Right kidney (tissue), 9 donors: ENCODE measurements around the gene BRSK1.

Source experiments
- DNase-seq: peaks from one replicate; pipeline ENCODE4 v3.0.0-alpha.2; 2016
- long read RNA-seq, 8 donors: transcript quantifications; one replicate each; lab custom pipeline, GENCODE V29; 2026

The BRSK1 gene
- long read RNA-seq, donor 1, partial matches to known transcripts: 0 of 2 reads
- long read RNA-seq, donor 1, other reads (novel, unspliced or antisense): 0 of 2 reads
- long read RNA-seq, donor 2: 0 reads
- long read RNA-seq, donor 3: 0 reads
- long read RNA-seq, donor 4, partial matches to known transcripts: 0 of 1 reads
- long read RNA-seq, donor 4, other reads (novel, unspliced or antisense): 0 of 1 reads
- long read RNA-seq, donor 5: 0 reads
- long read RNA-seq, donor 6: 0 reads
- long read RNA-seq, donor 7, partial matches to known transcripts: 0 of 2 reads
- long read RNA-seq, donor 7, other reads (novel, unspliced or antisense): 0 of 2 reads
- long read RNA-seq, donor 8, partial matches to known transcripts: 0 of 1 reads
- long read RNA-seq, donor 8, other reads (novel, unspliced or antisense): 0 of 1 reads

DNA sequence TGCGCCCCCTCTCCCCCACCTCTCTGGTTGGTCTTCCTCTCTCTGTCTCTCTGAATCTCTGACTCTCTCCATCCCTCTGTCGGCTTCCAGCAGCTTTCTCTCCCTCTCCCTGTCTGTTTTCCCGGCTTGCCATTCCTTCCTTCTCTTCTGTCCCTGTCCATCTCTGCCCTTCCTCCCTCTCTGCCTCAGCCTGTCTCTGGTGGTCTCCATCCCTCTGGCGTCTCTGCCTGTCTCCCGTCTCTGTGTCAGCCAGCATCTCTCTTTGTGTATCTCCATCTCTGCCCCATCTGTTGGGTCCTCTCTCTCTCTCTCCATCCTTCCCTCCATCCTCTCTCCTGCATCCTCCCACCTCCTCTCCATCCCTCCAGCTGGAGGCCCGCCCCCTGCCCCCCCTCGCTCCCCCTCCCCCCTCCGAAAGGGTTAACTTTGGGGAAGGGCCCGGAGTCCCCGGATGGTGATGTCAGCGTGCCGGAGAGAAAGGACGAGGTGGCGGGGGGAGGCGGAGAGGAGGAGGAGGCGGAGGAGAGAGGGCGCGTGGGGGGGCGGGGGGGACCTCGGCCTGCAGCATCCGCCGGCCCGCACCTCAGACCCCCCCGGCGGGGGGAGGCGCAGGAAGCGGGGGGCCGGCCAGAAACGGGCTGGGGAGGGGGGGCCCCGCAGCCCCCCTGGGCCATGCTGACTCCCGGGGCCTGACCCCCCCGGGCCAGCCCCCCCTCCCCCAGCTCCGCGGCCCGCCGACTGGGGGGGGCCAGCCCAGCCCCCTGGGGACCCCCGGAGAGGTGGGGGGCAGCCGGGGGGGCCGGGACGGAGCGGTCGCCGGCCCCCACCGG, at the start of gene BRSK1:
Gene BRSK1, plus strand, starts transcription at position 450 of the 830 bp plus-strand sequence. CDS start 446 bp downstream, outside the sequence.
- DNase-seq: peak; percentile 29

DNA sequence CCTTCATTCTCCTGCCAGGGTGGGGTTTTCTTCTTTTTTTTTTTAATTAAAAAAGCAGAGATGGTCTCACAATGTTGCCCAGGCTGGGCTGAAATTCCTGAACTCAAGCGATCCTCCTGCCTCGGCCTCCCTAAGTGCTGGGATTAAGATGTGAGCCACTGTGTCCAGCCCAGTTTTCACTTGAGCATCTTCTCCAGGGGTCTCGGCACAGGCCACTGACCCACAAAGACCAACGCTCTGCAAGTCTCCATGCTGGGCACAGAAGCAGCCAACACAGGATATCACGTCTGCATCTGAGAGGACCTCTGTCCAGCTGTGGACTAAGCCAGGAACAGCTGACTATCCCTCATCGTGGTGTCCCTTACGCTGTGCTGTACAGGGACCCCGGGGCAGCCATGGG, 45.8 kb upstream of the BRSK1 start:
- no peak for DNase-seq

DNA sequence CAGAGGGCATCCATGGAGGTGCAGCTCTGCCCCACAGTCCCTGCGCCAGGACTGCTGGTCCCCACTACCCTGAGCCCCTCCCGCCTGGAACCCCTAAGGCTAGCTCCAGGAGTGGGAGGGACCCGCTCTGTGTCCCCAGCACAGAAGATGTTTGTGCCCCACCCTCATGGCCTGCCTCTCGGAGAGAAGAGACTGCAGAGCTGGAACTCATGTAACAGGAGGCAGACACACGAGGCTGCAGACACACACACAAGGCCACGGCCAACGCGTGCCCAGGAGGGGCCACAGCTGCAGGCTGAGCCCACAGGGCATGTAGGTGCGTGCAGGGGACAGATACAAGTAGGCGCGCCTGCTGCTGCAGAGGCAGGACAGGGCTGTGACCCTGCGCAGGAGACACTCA, 44.8 kb upstream of the BRSK1 start:
- no peak for DNase-seq

DNA sequence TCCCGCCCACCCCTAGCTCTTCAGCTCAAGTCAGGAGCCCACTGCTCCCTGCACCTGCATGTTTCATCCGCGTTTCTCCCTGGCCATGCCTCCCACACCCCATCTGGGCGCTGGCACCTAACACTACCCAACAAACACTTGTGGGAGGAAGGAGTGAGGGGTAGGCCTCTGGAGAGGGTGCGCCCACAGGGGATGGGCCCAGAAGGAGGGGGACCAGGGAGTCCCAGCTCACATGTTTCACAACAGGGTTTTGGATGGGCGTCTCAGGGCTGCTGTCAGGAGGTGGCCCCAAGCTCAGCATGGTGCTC, 43.1 kb upstream of the BRSK1 start:
- DNase-seq: no peak

DNA sequence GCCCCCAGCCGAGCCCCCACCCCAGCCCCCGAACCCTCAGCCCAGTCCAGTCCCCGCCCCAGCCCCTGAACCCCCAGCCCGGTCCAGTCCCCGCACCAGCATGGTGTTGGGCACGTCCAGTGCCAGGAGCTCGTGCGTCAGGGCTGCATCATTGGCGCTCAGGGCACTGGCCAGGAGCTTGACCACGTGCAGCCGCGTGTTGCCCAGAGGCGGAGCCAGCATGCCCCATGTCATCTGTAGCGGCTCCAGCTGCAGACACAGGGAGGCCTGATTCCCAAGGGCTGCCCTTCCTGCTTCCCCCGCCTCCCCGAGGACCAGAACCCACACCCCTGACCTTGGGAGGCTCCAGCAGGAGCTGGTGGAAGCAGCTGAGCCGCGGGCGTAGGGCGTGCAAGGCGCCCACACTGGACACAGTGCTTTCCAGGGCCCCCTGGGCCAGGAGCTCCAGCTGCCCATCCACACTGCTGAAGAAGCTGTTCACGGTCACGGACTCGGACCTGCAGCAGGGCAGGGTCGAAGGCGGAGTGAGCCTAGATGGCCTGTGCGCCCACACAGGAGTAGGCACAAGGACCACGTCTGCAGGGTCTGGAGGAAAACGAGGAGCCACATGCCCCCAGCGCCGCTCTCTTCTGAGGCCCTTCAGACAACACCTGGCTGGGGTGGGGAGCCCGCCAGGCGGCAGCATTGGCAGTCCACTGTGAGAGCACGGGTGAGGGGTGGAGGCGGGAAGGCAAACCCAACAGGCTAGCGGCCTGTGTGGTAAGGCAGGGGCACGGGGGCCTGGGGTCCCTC, 42.5 kb upstream of the BRSK1 start:
- DNase-seq: no peak

DNA sequence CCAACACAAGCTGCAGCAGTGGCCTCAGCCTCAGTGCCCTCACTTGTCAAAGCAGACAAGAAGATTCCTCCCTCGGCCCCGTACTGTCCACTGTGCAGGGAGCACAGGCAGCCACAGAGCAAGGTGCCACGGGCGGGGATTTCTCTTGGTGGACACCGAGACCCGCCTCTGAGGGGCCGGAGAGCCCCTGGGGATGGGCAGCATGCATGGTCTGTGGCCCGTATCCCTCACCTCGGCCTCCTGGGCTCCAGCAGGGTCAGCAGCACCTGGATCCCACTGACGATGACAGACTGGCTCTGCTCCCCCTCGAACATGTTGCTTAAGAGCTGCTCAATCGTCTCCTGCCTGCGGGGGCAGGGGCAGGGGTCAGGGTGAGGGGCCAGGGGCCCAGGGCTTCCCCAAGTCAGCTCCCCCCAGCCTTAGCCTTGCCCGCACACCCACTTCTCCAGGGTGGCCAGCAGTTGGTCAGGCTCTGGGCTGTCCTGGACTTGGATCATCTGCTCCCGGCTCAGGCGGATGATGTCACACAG, 41.8 kb upstream of the BRSK1 start:
- no peak for DNase-seq

DNA sequence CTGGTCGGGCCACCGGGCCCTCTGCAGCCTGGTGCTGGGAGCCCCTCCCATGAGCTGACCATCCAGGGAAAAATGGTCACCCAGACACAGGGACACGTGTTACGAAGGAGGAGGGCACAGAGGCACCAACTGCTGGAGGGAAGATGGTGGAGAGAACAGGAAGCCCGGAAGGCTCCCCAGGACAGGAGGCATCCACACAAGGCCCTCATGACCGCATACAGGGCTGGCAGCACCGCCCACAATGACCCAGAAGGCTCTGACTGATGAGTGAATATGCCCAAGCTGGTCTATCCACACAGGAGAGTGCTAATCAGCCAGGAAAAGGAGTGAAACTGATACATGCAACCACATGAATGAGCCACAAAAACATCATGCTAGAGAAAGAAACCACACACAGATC, 41.3 kb upstream of the BRSK1 start:
- no peak for DNase-seq

DNA sequence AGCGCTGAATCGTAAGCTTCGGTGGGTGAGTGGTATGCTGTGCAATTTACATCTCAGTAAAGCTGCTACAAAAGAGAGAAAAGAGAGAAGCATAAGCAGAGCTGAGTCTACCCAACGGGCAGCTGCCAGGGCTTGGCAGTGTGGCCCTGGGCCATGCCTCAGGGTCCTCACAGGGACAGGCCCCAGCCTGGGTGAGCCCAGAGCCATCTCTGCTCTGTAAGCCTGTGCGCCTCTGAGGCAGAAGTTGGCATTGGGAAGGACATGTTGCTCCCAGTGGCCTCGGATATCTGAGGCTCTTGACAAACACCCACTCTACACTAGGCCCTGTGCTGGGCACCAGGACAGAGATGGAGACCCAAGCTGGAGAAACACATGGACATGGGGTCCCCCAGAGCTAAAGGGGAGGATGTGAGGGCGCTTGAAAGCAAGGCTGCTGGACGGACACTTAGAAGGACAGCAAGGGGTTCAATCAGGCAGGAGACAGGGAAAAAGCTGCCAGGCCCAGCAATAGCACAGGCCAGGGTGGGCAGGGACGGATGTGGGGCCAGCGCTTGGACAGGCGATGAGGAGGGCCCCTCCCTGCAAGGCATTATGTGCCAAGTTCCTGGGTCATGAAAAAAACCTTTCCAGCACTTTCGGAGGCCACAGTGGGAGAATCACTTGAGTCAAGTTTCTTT, 39.7 kb upstream of the BRSK1 start:
- no peak for DNase-seq

DNA sequence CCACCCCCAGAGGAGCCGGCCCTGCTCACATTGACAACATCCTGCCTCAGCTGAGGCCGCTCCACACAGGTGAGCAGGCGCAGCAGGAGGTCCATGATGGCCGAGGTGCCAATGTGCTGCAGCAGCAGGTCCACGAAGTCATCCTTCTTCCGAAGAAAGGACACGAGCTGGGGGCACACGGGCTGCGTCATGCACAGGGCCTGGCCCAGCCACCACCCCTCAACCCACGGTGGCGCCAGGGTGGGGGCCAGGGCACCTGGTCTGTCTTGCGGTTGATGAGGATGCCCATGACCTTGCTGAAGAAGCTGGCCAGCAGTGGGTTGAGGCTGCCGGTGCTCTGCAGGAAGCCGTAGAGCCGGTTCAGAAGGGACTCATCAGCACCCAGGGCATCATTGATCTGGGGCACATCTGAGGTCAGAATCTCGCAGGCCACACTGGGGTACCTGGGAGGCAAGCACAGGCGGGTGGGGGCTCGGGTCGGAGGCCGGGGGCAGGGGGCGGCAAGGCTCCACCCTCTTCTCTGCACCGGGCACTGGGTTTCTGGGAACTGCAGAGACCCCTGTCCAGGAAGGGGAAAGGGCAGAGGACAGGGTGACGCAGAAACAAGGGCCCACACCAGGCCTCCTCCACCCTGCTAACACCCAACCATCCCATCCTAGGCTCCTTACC, 38.4 kb upstream of the BRSK1 start:
- no peak for DNase-seq

DNA sequence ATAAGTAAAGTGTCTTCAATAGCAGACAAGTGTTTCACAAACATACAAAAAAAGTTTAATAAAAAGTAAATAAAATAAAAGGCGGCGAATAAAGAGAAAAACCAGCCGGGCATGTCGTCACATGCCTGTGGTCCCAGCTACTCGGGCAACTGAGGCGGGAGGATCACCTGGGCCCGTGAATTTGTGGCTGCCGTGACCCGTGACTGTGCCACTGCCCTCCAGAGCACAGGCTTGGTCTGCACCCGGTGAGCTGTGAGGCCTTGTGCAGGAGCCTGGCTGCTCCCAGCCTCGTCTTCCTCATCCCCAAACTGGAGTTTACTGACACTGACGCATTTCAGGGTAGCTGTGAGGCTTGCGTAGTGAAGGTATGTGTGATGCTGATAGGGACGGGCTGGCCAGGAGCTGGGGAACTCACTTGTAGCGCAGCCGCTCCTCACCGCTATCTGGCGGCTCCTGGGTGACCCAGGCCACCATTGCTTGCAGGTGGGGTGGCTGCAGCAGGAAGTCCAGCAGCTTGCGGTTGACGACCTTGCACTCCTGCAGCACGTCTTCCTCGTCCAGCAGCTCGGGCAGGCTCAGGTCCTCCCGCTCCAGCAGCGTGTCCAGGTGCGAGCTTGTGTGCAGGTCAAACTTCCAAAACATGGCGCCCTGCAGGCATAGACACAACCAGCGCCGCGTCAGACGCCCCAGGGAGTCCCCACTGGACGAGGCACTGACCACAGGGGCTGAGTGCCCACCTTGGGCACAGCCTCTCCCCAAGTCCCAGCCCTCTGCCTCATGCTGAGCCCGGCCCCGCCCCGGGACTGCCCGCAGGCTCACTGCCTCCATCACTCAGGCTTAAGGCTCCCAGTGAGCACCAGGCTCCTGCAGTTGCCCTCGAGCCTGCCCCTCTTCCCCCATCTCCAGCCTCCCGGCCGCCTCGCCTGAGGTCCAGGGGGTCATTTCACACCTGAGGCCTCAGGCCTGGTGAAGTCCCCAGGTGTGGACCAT, 37.0 kb upstream of the BRSK1 start:
- no peak for DNase-seq

DNA sequence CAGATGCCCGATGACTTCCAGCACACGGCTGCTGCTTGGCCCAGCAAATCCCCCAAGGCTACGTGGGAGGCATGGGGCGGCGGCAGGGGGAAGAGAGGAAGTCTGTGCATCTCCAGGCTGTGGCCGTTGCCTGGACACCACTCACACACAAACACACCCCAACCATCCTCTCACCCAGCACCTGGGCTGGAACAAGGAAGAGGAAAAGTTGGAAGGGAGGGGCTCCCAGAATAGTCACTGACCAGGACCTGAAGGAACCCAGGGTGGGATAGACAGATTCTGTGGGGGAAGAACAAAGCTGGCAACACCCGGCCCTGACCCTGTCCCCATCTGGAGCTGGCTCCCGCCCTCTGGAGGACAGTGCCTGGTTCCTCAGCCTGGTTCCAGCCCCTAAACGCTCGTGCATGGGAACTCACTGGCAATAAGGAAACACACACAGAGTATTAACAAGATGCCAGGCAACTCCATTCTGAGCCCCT, 36.1 kb upstream of the BRSK1 start:
- DNase-seq: no peak

DNA sequence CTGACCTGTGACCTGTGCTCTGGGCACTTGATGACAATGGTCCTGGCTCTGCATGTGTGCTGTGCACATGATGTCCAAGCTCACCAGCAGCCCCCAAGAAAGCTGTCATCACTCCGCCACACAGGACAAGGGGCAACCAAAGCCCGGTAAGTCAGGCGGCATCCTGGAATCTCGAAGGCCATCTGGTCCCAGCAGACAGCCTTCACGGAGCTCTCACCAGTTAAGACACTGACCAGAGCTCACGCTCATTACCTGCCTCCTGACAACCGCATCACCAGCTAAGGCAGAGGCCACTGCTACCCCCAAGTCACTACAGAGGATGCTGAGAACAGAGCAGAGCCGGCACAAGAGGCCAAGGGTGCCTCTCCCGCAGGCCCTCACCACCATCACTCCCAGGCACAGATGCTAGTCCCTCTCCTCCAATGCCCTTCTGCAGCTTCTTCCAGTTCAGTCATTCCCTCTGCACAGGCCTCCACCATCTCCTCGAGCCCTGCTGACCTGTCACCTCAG, 35.6 kb upstream of the BRSK1 start:
- DNase-seq: no peak

DNA sequence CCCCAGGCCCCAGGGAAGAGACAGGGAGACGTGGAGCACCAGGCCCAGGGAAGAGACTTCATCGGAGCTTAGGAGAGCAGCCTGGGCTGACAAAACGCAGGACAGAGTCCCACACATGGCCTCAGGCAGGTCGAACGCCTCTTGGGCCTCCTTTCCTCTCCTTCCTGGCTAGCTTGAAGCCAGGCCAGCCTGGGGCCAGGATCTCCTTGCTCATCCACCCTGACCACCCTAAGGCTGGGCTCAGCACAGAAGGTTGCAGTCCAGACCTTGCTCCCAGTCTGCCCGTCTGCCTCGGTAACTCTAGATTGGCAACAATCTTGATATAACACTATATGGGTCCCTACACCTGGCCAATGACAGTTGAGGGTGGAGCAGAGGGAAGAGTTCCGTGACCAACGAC, 35.1 kb upstream of the BRSK1 start:
- no peak for DNase-seq

DNA sequence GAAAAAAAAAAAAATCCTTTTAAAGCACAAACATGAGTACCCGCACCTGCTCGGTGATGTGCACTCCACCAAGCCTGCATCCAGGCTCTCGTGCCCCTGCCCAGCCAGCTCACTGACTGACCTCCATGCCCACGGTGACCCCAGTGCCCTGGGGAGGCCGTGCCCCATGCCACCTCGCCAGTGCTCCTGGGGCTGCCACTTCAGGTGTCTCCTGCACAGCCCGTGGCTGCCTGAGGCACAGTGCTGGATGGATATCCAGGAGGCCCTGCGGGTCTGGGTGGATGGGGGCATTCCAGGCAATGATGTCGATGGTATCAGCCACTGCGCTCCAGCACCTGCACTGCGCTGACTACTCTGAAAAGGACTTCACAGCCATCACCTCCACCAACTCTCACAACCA, 34.0 kb upstream of the BRSK1 start:
- no peak for DNase-seq

DNA sequence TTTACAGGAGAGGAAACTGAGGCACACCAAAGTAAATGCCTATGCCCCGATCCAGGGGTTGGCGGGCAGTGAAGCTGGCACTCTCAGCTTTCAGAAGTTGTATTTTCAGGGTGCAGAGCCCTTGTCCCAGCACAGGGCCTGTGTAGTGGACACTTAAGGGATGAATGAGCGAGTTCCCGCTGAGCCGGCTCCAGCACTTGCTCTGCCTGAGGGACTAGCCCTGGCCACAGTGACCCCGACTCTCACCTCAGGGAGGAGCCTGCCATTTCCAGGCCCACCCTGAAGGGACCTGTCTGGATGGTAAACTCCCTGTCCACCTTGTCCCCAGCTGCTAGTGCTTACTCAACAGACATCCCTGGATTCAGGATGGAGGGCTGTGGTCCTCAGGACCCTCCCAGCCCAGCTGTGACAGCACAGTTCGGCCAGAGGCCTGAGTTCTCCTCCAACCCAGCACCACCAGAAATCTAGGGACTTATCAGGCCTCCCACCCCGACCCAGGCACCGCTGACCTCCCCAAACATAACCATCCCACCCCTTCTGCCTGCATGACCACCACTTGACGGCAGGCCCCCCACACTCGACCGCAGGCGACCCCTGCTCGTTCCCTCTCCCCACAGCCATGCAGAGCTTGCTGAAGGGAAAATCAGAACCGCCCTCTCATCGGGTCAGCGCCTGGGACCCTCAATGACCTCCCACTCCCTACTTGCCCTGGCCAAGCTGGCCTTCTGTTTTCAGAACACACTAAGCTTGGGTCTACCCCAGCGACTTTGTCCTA, 33.3 kb upstream of the BRSK1 start:
- DNase-seq: no peak

DNA sequence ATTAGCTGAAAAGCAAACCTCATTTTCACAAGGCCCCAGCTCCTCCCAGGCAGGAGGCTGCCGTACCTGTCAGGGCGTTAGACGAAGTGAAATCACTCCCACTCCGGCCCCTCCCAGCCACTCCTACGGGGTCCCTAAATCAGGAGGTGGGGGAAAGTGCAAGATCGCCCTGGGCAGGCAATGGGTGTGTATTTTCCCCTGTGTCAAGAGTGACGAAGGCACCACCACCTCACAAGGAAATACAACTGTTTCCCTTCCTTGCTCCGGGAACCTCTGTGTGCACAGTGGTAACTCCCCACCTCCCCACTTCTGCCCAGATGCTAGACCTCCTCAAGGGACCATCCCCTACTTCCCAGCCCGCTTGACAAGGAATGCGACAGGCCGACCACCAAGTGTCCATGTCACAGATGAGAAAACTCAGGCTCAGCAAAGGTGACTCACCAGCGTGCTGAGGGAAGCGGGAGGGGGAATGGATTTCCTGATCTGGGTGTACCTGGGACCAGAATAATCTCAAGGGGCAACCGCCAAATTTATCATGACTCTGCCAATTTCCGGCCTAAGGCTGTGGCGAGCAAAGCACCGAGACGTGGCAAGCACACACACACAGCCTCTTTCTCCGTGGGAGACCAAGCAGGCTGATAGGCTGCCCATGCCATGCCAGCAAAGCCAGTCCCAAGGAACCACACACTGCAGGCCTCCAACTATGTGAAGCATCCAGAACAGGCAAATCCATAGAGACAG, 32.3 kb upstream of the BRSK1 start:
- DNase-seq: no peak

DNA sequence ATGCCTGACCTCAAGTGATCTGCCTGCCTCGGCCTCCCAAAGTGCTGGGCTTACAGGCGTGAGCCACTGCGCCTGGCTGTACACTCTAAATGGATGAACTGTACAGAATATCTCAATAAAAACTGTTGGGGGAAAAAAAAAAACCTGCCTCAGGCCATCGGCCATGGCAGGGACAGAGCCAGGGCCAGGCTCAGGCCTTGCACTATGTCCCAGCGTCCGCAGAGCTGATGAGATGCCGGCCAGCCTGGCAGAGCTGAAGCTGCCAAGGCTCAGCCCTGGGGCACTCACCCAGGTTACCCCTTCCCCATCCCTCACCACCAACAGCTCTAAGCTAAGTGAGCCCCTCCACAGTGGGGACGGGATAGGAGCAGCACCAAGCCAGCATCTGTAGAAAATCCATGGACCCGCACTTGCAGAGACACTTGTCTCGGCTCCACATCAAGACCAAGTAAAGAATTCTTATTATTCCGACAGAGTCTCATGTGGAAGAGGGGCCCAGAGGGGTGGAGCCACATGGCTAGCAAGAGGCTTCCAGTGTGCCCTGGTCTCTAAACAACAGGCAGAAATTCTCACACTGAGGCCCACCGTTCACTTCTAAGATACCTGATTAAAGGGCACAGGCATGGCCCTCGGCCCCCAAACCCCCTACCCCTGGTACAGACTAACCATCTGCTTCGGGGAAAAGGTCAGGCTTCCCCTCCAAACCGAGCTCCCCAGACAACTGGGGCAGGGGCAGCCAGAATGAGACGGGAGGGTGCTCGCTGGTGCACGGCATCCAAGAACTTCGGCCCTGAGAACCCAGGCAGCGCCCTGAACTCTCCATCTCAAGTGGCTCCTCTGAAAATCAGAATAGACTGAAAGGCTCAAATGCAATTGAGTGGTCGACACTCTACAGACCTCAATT, 30.8 kb upstream of the BRSK1 start:
- DNase-seq: no peak
